Activated naive CD4-positive, alpha-beta T cell treated with anti-CD3 and anti-CD28 coated beads, Interleukin-2, amount 50 U/mL, for 24 hours (primary cell): ENCODE data around the gene PTH1R.
A peak's percentile ranks its signal among the peaks of the same experiment; 100 is the strongest.

Source experiments
- H3K27ac Mint-ChIP-seq: one replicate; pipeline ENCODE4 v1.8.0; 2021; ENCODE audit warnings: mild to moderate bottlenecking, mixed read lengths
- H3K27me3 Mint-ChIP-seq: one replicate; pipeline ENCODE4 v1.8.0; 2021; ENCODE audit warnings: mixed read lengths
- H3K36me3 Mint-ChIP-seq: one replicate; pipeline ENCODE4 v1.8.0; 2021; ENCODE audit warnings: mixed read lengths
- H3K4me1 Mint-ChIP-seq: one replicate; pipeline ENCODE4 v1.8.0; 2021; ENCODE audit warnings: mixed read lengths
- H3K4me3 Mint-ChIP-seq: one replicate; pipeline ENCODE4 v1.8.0; 2021; ENCODE audit warnings: mild to moderate bottlenecking, mixed read lengths
- H3K9me3 Mint-ChIP-seq: one replicate; pipeline ENCODE4 v1.8.0; 2021; ENCODE audit warnings: mixed read lengths

The PTH1R gene

DNA sequence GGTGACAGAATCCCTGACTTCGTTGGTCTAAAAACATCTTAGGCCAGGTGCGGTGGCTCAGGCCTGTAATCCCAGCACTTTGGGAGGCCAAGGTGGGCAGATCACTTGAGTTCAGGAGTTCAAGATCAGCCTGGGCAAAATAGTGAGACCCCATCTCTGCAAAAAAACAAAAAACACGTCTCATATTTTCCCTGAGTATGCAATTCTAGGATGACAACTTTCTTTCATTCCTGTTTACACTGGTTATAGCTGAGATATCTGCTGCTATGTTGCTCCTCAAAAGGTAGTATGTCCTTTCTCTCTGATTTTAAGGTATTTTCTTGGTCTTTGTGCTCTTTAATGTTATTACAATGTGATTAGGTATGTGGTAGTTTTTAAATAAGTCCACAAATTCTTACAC, 39.3 kb downstream of the PTH1R start:
- no peaks in the 10 kb centered on the region for H3K9me3 Mint-ChIP-seq
- H3K27ac Mint-ChIP-seq: no peak overlapping the region
- H3K4me3 Mint-ChIP-seq: no peak overlapping the region
- H3K36me3 Mint-ChIP-seq: peaks cover 33% of the 10 kb centered on the region
- H3K27me3 Mint-ChIP-seq: no peaks in the 10 kb centered on the region
- H3K4me1 Mint-ChIP-seq: peaks cover 23% of the 10 kb centered on the region

DNA sequence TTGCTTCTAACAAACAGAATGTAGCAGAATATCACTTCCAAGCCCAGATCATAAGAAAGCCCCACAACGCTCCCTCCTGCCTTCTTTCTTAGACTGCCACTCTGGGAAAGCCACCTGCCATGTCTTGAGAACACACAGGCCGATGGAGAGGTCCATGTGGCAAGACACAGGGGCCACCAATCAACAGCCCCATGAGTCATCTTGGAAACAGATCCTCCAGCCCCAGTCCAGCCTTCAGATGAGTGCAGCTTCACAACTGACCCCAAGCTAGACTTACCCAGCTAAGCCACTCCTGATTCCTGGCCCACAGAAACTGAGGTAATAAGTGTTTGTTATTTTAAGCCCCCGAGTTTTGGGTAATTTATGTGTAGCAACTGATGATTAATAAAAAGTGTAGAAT, 39.7 kb downstream of the PTH1R start:
- H3K36me3 Mint-ChIP-seq: peaks cover 33% of the 10 kb centered on the region

DNA sequence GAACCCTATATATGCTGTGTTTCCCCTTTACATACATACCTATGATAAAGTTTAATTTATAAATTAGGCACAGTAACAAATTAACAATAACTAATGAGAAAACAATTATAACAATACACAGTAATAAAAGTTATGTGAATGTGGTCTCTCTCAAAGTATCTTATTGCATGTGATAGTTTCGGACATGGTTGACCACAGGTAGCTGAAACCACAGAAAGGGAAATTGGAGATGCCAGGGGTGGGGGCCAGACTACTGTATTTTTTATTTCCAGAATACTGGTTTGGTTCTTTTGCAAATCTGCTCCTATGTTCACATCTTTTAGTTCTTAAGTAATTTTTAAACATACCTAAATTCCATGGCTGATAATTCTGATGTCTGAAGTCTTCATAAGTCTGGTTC, 40.7 kb downstream of the PTH1R start:
- H3K27me3 Mint-ChIP-seq: no peaks in the 10 kb centered on the region
- no peak overlapping the region for H3K4me3 Mint-ChIP-seq
- peaks cover 33% of the 10 kb centered on the region for H3K36me3 Mint-ChIP-seq
- H3K27ac Mint-ChIP-seq: peak overlapping the region; percentile 53
- peaks cover 23% of the 10 kb centered on the region for H3K4me1 Mint-ChIP-seq
- H3K9me3 Mint-ChIP-seq: no peaks in the 10 kb centered on the region

More for the DNA sequence above, 39.7 kb downstream of the PTH1R start:
- Mint-ChIP-seq H3K27ac (peak overlapping the region; percentile 62), H3K27me3 (no peaks in the 10 kb centered on the region), H3K4me1 (peaks cover 23% of the 10 kb centered on the region), H3K4me3 (no peak overlapping the region), H3K9me3 (no peaks in the 10 kb centered on the region)

DNA sequence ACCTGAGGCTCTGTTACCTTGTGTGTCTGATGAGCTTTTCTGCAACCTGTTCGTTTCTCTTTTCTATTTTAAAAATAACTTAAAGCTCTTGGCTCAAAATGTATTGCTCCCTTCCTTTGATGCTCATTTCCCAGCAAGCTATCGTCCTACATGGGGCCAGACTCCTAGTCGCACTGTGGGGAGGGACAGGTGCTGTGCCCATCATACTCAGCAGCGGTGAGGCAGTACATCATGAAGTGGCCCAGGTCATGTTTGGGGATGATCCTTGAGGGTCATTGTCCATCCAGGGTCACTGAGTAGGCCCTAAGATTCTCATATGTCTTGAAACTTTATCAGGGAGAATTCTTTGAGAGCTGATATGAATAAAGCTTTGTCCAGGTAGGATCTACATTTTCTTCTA, 41.1 kb downstream of the PTH1R start:
- Mint-ChIP-seq H3K4me1 (peaks cover 19% of the 10 kb centered on the region), H3K9me3 (no peaks in the 10 kb centered on the region), H3K36me3 (peaks cover 34% of the 10 kb centered on the region), H3K27ac (peak overlapping the region; percentile 53), H3K27me3 (no peaks in the 10 kb centered on the region), H3K4me3 (no peak overlapping the region)

DNA sequence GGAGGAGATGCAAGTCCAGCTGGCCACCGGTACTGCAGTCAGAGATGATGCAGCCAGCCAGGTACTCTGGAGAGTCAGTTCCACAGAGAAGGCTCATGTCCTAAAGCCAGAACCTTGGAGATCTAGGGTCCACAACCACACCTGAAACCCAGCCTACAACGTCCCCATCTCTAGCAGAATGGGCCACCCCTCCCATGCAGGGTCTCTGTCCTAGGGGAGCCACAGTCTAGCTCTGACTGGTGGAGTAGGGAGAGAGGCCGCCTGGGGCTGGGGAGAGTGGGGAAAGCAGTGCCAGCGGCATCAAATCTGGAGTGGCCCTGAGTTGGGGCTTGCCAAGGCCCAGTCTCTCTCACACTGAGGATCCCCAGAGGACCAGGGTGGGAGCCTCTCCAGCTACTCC, 43.5 kb downstream of the PTH1R start:
- Mint-ChIP-seq H3K27ac (no peak overlapping the region), H3K4me1 (peaks cover 4% of the 10 kb centered on the region), H3K4me3 (no peak overlapping the region), H3K27me3 (no peaks in the 10 kb centered on the region), H3K36me3 (peaks cover 30% of the 10 kb centered on the region), H3K9me3 (no peaks in the 10 kb centered on the region)

DNA sequence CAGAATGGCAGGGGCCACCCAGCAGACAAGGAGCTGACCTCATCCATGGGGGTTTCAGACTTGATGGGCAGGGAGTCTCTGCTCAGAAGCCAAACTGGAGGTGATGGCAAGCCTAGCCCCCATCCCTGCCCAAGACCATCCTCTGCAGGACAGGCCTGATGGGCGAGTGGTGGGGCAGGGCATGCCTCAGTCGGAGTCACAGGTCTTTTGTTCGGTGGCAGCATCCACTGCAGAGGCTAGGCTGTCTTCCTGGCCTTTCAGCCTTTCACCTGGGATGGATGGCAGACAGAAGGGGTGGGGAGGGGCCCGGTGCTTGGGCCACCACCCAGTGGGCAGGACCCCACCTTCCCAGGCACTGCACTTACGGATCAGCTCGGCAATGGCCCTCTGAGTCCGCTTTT, 44.4 kb downstream of the PTH1R start:
- no peak overlapping the region for H3K27ac Mint-ChIP-seq
- H3K4me1 Mint-ChIP-seq: peaks cover under 1% of the 10 kb centered on the region
- no peak overlapping the region for H3K4me3 Mint-ChIP-seq
- H3K9me3 Mint-ChIP-seq: no peaks in the 10 kb centered on the region
- H3K27me3 Mint-ChIP-seq: no peaks in the 10 kb centered on the region
- peaks cover 26% of the 10 kb centered on the region for H3K36me3 Mint-ChIP-seq

DNA sequence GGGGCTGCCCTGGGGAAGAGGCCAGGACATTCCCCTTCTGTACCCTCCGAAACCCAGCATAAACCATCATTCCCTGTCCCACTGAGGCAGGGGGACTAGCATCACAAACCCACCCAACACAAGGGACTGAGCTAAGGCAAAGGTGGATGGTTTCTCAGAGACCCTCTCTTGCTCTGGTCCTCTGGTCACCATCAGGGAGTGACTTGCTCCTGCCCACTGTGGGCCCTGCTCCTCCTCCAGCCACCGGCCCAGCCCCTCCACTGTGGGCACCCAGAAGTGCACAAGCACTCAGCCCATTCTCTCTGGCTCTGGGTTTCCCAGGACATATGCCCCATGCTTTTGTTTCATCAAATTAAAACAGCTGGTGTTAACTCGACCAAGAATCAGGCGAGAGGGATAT, 44.9 kb downstream of the PTH1R start:
- Mint-ChIP-seq H3K4me3 (no peak overlapping the region), H3K36me3 (peaks cover 27% of the 10 kb centered on the region), H3K27me3 (no peaks in the 10 kb centered on the region), H3K27ac (no peak overlapping the region), H3K9me3 (no peaks in the 10 kb centered on the region), H3K4me1 (peaks cover 6% of the 10 kb centered on the region)

DNA sequence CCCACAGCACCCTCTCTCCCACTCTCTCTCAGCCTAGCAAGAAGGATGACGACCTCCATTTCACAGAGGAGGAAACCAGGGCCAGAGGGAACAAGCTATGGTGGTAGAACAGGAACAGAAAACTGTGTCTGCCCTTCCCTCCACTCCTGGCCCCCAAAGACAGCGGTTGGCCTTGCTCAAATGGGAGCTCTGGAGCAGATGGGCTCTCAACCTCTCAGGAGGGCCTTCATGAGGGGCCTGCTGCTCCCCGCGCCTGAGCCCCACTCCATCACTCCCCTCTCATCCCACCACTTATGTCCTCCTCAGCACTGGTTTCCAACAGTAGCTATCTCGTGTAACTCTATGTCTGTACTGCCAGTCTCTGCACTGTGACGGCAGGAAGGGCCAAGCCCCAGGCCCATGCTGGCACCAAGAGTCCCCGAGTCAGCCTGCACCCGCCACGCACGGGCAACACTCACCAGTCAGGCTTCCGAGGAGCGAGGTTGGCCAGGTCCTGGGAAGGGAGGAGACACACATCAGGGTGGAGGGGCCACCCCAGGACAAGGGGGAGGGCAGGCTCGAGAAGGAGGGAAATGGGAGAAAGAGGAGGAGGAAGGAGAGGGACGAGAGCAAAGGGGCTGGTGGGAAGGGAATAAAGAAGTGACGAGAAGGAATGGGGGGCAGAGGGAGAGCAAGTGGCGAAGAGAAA, 45.5 kb downstream of the PTH1R start:
- peaks cover 12% of the 10 kb centered on the region for H3K4me1 Mint-ChIP-seq
- H3K9me3 Mint-ChIP-seq: no peaks in the 10 kb centered on the region
- H3K27me3 Mint-ChIP-seq: no peaks in the 10 kb centered on the region
- peaks cover 23% of the 10 kb centered on the region for H3K36me3 Mint-ChIP-seq
- no peak overlapping the region for H3K27ac Mint-ChIP-seq
- no peak overlapping the region for H3K4me3 Mint-ChIP-seq

DNA sequence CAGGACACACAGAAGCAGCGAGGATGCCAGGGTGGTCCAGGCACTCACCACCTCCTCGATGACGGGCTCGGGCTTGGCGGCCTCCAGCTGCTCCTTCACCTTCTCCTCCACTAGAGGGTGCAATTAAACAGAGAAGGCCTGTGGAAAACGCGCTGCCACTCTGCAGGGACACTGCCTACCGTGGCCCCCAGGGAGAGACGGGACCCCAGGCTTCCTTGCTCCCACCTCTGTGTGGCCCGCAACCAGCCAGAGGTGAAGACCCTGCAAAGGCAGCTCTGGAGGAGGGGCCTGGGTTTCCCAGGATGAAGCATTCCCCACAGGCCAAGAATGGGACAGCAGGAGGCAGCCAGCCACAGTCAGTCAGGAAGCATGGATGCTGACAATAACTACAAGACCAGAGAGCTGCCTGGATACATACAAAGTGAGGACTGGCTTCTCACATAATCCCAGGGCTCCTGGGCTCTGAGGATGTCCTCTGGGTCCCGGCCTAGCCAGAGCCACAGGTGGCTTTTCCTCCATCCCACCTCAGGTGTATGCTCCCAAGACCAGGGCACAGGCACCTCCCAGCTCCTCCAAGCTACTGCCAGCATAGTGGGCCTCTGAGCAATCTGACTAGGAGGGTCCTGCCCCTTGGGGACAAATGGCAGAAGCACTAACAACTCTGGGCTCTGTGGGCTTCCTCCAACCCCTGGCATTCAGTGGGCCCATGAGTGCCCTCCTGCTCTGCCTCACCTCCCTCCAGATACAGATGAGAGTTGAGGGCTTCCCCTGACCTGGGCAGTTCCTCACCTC, 46.2 kb downstream of the PTH1R start:
- Mint-ChIP-seq H3K4me1 (peaks cover 18% of the 10 kb centered on the region), H3K9me3 (no peaks in the 10 kb centered on the region), H3K4me3 (no peak overlapping the region)

DNA sequence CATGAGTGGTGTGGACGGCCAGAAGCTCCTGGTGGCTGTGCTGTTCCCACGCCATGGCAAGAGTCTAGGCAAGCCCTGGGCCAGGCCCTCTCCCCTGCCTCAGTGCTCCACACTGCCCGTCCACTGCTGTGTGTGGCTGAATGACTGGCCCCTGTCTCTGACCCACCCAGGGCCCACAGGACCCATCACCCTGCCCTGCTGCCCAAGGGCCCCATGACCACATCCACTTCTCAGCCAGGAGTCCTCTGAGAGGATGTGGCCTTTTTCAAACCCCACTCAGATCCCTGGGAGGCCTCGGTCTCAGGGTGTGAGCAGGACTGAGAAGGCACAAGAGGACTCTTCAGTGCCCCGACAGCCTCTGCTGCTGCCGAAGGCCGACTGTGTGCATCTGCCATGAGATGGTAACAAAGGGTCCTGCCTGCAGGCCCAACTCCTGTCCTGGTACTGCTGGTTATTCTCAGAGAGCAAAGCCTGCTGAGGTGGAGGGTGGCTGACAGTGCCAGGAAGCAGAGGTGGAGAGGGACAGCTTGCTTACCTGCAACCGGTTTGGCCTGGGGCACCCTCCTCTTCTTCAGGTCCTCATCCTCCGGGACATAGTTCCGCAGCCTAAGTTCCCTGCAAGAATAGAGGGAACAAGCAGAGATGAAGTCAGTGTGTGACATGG, 47.5 kb downstream of the PTH1R start:
- H3K27me3 Mint-ChIP-seq: no peaks in the 10 kb centered on the region
- peaks cover 15% of the 10 kb centered on the region for H3K36me3 Mint-ChIP-seq
- peaks cover 27% of the 10 kb centered on the region for H3K4me1 Mint-ChIP-seq
- no peak overlapping the region for H3K27ac Mint-ChIP-seq
- no peaks in the 10 kb centered on the region for H3K9me3 Mint-ChIP-seq
- H3K4me3 Mint-ChIP-seq: no peak overlapping the region

More for the DNA sequence above, 46.2 kb downstream of the PTH1R start:
- Mint-ChIP-seq H3K36me3 (peaks cover 20% of the 10 kb centered on the region), H3K27me3 (no peaks in the 10 kb centered on the region), H3K27ac (no peak overlapping the region)

DNA sequence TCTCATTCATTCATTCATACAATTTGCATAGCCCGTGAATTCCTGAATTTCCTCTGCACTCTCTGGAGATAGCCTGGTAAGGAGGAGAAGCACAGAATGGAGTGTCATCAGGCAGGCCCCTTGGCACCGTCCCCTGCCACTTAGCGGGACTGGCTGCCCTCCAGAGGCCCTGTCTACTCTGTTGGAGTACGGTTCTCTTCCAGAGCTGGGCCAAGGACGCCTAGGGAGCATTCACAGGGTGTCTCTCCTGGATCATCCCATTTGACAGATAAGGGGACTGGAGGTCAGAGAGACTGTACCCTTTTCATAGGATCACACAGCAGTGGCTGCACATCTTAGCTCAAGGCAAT, 48.0 kb downstream of the PTH1R start:
- Mint-ChIP-seq H3K27me3 (no peaks in the 10 kb centered on the region), H3K9me3 (no peaks in the 10 kb centered on the region), H3K4me1 (peaks cover 29% of the 10 kb centered on the region), H3K36me3 (peaks cover 13% of the 10 kb centered on the region), H3K27ac (no peak overlapping the region), H3K4me3 (no peak overlapping the region)

DNA sequence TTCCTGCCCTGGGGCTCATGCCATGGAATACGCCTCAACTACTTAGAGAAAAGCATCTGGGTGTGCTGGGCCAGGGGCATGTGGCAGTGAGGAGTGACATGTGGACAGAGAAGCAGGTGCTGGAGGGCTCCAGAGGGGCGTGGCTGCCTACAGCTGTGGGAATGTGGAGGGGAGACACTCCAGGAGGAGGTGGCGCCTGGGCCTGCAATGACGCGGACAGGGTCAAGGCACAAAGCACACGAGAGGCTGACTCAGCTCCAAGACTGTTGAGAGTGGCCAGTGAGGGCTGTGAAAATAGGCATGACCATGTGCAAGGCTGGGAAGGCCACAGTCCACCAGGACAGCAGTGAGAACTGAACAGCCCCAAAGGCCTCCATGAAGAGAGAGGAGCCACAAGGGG, 48.5 kb downstream of the PTH1R start:
- Mint-ChIP-seq H3K4me3 (no peak overlapping the region), H3K27me3 (no peaks in the 10 kb centered on the region), H3K4me1 (peaks cover 34% of the 10 kb centered on the region), H3K27ac (no peak overlapping the region), H3K36me3 (peaks cover 11% of the 10 kb centered on the region), H3K9me3 (no peaks in the 10 kb centered on the region)

DNA sequence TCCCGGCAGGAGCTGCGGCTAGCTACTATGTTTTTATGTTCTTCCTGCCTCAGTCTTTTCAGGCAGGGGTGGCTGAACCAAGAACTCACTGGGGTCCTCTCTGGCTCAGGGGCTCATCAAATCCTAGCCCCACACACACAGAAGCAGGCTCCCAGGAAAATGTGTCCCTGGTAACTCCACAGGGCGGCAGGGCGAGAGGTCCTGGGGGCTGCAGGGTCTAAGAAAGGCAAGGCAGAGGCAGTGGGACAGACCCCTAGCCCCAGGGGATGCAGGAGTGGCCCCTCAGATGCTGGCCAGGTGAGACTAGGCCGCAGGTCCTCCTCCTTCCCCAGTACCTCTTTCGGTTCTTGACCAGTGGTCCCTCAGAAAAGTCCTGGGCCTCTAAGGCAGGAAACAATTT, 48.9 kb downstream of the PTH1R start:
- Mint-ChIP-seq H3K9me3 (no peaks in the 10 kb centered on the region), H3K27me3 (no peaks in the 10 kb centered on the region), H3K36me3 (peaks cover 11% of the 10 kb centered on the region), H3K27ac (no peak overlapping the region), H3K4me3 (no peak overlapping the region), H3K4me1 (peaks cover 38% of the 10 kb centered on the region)

DNA sequence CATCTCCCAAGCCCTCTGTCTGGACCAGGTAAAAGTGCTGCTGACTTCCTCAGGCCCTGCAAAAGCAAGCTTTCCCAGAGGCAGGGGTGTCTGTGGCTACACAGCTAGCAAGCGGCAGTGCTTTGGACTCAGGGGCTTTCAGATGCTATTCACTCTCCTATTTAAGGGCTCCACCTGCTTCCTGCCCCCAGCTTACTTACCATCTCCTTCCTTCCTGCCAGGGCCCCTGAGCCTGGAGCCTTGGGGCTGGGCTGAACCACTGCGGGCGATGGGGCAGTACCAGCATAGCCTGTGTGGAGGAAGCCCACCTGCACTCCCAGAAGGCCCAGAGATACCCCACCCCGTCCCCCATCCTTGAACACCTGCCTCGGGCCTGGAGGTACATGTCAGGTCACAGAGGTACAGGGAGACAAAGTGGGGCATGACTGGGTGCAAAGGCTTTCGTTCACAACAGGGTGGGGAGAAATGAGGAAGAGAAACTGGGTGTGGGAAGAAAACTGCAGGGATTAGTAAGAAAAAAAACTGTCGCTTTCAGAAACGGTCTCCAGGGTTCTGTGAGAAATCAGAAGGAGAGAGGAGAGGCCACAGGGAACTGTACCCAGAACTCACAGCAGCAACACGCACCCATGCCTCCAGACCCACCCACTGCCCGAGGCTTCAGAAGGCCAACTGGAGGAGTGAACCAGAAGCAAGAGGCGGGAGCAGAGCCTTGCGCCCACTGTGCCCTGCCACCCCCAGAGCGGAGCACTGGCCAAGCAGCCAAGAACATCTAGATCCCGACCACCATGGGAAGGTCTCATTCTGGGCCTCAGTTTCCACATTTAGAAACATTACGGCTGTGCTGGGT, 49.6 kb downstream of the PTH1R start:
- H3K4me3 Mint-ChIP-seq: no peak overlapping the region
- peak overlapping the region; percentile 76 for H3K27ac Mint-ChIP-seq
- H3K36me3 Mint-ChIP-seq: peaks cover 11% of the 10 kb centered on the region

DNA sequence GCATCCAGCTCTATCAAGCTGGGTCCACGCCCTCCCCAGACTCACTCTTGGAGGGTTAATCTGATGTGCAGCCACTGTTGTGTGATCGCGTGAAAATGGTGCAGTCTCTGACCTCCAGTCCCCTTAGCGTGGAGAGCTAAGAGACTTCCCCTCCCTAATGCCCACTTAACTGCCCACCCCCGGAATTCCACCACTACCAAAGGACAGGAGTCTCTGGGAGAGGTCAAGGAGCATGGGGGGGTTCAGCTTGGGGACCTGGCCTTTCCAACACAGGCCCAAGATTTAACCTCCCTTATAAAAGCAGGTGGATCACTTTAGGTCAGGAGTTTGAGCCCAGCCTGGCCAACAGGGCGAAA, 50.2 kb downstream of the PTH1R start:
- Mint-ChIP-seq H3K27me3 (no peaks in the 10 kb centered on the region), H3K4me3 (no peak overlapping the region), H3K4me1 (peaks cover 51% of the 10 kb centered on the region), H3K36me3 (peaks cover 11% of the 10 kb centered on the region), H3K9me3 (no peaks in the 10 kb centered on the region), H3K27ac (no peak overlapping the region)

More for the DNA sequence above, 49.6 kb downstream of the PTH1R start:
- Mint-ChIP-seq H3K9me3 (no peaks in the 10 kb centered on the region), H3K27me3 (no peaks in the 10 kb centered on the region), H3K4me1 (peaks cover 44% of the 10 kb centered on the region)
